GM18519 (cell line): ENCODE data around the gene TSPAN18.

Experiments
- ATAC-seq: cut with Tn5 transposase; IDR thresholded peaks from one replicate; pipeline ENCODE4 v1.9.1; 2021; ENCODE audit warnings: mild to moderate bottlenecking, moderate library complexity; ENCODE audit not compliant: unreplicated experiment, low FRiP score

The TSPAN18 gene

DNA sequence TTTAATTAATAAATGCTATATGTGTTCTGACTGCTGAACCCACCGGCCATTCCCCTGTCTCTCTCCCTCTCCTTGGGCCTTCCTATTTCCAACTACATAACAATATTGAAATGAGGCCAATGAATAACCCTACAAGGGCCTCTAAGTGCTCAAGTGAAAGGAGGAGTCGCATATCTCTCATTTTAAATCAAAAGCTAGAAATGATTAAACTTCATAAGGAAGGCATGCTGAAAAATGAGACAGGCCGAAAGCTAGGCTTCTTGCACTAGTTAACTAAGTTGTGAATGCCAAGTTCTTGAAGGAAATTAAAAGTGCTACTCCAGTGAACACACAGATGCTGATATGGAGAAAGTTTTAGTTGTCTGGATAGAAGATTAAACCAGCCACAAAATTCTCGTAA lies 109.2 kb downstream of the TSPAN18 start:
- no peak for ATAC-seq

DNA sequence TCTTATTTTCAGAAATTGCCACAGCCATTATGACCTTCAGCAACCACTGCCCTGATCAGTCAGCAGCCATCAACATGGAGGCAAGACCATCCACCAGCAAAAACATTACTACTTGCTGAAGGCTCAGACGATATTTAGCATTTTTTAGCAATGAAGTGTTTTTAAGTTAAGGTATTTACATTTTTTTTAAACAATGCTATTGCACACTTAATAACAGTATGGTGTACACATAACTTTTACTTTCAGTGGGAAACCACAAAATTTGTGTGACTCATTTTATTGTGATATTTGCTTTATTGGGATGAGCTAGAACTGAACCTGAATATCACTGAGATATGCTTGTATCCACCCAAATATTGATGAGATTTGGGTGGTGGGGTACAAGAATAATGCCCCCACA lies 110.9 kb downstream of the TSPAN18 start:
- no peak for ATAC-seq

DNA sequence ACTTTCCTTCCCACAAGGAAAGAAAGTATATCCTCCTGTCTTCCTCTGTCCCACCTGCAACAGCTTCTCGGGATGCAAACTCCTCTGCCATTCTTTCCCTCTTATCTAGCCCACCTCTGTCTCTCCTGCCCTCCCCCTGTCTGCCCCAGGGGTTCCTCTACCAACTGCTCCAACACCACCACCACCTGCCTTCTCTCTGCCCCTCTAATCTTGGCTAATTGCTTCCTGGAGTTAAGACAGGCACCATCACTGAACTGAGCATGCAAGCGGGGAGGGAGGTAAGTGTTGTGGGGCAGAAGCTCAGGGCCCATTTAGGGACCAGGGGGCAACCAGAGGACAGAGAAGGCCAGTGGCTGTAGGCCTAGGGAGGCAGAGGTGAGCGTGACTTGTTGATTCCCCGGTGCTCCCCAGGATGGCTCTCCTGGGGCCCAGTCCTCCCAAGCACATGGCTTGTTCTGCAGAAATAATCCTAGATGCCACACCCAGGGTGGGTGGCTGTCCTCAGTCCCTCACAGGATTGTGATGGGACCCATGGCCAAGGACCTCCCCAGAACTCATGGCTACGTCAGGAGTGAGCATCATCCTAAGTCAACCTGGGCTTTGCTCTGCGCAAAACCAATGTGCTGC lies 112.8 kb downstream of the TSPAN18 start:
- ATAC-seq, result no peak

DNA sequence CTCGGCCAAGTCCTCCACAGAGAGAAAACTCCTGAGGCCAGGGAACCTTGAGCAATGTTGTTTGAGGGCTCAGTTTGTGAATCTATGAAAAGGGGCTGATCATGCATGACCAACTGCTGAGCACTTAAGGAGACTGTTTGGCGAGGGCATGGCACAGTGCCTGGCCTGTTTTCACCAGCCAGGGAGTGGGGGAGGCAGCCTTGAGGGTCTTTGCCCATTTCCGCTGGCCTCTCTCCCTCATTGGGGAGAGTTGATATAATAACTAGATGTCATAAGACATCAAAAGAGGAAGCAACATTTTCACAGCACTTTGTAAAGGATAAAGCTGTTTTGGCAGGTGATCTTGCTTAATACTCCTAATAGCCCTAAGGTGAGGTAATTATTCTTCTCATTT lies 113.3 kb downstream of the TSPAN18 start:
- no peak for ATAC-seq

DNA sequence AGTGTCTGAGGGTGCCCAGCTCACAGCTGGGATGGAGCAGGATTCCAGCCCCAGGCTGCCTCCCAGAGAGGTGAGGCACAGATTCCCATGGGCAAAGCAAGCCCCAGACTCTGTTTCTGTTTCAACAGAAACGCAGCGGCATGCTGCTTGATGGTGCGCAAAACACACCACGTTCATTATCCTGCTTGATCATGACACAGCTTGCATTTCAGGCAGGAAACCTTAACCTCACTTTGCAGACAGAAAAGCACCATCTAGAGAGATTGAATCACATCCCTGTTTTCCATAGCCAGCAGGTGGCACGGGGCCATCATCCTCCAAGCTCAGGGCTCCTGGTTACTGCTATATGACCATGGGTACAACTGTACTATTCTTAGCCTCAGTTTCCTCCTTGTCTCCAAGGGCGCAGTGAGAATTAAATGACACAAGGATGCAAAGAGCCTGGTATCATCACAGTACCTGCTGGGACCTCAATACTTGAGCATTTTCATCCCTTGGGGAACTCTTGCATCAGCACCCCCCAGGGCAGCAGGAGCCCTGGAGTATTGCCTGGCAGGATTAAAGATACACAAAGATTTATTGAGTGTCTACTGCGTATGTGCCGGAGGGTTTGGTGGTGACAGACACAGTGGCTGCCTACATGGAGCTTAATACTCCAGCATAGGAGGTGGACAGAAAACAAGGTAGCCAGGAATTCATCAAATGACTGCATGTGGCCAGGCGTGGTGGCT lies 113.9 kb downstream of the TSPAN18 start:
- ATAC-seq, result no peak

DNA sequence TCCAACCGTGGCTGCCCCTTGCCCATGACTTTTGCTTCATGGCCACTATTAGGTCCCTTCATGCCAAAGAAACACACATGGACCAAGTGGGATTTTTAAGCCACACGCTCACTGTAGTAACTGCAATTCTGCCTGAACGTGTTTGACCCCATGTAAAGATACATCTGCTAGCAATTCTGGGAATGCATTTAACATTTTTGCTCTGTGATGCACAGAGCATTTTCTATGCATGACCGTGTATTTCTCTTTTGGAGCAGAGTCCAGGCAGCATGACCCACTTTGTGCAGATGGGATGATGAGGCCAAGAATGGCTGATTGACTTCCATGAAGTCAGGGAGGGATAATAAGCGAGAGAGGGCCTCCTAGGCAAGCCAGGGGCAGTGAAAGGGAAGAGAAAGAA lies 115.5 kb downstream of the TSPAN18 start:
- ATAC-seq, result no peak

DNA sequence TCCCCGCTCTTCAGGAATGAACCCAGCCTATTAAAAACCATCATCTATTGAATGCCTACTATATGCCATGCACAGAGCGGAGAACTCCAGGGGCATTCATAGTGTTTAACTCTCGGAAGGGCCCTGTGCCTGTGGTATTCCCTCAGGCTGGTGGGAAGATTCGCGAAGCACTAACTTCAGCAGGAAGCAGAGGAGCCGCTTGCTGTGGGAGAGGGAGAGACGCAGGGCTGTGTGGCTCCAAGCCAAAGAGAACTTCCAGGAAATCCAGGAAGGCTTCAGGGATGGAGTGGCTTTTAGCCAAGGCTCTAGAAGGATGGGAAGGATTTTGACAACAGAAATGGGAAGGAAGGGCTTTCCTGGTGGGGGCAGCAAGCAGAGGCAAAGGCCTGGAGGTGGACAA lies 120.1 kb downstream of the TSPAN18 start:
- ATAC-seq, result no peak

DNA sequence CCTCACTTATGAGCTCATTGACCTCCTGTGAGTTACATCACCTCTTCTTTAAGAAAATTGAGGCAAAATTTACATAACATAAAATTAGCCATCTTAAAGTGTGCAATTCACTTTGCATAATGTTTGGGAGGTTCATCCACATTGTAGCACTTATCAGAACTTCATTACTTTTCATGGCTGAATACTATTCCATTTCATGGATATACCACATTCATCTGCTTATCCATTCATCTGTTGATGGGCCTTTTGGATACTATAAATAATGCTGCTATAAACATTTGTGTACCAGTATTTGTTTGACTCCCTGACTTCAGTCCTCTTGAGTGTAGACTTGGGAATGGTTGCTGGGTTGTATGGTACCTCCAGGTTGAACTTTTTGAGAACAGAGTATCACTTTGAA lies 120.6 kb downstream of the TSPAN18 start:
- ATAC-seq, result no peak

DNA sequence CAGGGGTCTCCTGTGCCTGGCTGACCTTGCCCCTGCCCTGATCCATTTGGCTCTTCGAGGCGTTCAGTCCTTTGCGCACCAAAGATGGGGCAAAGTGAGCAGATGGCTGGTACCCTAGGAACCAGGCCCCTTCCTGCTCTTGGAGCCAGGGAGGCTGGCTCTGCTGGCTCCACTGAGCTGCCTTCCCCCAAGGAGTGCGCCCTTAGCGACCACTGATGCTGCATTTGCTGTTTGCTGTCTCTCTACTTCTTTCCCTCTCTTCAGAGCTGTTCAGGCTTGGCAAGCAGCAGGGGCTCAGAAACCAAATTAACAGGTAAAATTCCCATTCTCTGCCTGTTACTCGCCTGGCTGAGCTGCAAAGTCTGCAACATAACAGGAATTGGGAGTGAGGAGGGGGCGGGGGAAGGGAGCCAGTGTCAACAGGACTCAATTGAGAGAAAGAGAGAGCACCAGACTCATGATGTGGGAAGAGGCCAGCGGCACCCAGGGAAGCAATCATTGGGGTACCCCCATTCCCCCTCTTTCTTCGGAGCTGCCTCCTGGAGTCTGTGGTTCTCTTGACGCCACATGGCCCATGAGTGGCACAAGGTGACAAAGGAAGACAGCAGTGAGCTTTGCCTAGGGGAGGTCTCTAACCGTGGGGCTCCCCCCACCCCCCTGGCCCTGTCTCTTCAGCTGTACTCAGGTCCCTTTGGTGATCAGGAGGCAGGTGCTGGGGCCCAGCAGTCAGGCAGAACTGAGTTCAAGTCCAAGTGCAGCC lies 121.6 kb downstream of the TSPAN18 start:
- no peak for ATAC-seq

DNA sequence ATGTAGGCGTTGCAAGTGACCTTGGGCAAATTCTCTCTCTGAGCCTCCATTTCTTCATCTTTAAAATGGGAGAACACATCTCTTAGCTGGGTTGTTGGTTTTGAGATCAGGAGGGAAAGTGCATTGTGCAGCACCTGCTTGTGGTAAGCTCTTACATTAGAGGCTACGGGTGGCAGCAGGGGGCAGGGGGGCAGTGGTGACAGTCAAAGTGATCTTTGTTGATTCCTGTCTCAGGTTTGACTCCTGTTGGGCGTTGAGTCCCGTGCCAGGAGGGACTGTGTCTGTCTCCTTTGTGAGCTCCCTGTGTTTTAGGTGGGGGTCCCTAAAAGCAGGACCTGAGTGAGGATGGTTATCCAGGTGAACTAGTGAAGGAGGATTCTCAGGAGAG lies 122.2 kb downstream of the TSPAN18 start:
- no peak for ATAC-seq

DNA sequence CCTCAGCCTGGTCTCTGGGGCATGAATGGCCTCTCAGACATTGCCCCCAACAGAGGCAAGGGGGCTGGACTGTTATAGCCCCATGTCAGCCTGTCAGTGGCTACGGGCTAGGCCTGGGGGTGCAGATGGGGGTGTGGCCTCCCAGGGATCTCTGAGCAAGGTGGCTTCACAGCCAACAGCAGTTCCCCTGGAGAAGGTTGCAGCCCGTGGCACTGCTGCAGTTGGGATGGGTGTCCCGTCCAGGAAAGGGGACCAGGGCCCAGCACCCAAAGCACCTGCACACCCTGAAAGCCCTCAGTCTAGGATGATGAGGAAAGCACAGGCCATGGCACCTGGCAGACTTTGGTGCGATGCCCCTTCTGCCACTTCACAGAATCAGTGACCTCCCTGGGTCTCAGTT lies 122.7 kb downstream of the TSPAN18 start:
- ATAC-seq, result no peak

DNA sequence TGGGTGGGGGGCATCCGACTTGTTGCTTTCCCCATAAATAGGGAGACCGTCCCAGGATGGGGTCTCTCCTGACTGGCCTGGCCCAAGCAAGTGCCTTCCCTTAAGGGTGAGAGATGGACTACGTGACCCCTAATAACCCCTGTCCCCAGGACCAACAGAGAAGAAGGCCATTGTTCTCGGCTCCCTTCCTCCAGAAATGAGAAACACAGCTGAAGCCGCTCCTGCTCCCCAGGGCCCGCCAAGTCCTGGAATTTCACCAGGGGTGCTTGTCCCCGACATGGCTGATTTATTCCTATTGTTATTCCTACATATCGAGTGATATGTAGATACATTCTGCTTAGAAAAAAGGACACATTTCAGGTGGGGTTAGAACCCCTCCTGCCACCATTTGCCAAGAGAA lies 123.2 kb downstream of the TSPAN18 start:
- no peak for ATAC-seq

DNA sequence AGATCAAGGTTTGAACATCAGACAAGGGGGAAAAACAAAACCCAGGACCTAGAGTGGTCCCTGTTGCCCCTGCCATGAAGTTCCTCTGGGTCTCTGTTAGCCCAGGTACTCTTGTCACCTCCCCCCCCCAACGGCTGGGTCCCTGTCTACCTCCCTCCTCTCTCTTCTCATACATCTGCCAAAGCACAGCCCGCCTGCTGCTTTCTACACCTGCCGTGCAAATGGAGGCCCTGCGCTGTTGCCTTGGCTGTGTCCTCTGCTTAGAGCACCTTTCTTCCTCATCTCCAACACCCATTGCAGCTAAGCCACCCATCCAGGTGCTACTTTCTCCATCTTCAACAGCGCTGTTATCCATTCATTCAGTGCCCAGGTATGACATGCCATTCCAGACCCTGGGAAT lies 124.7 kb downstream of the TSPAN18 start:
- no peak for ATAC-seq

DNA sequence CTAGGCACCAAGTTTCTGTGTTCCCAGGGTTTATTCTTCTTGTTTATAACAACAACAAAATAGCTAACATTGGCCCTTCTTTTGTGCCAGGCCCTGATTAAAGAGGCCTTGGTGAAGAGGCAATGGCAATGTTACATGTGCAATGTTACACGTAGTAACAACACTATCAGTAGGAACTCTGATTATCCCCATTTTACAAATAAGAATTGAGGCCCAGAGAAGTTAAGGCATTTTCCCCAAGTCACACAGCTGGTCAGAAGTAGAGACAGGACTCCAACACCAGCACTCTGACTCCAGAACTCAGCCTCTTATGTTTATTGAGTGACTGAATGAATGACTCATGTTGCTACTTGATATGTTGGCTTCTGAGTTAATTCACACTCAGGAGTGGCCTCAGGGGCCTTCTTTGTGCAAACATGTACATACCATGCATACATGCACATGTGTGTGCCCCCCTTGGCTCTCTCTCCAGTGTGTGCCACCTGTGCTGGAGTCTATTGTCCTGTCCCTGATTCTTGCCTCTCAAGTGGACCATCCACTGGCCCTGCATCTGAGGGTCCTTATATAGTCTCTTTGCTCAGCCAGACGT lies 125.5 kb downstream of the TSPAN18 start:
- ATAC-seq, result no peak

DNA sequence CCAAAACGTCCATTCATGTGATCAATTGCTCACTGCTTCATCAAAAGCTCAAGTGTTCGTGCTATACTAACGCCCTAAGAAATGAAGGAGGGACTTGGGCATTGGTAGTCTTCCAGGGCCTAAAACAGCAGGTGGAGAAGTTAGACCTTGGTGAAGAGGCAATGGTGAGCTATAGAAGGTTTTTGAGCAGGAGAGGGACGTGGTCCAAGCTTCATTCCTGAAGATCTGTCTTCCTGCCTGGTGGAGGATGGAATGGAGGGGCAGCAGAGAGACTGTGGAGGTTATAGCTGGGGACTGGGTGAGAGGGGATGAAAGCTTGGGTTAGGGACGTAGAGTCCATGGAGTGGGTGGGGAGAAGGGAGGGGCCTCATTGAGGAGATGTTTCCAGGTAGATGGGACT lies 126.2 kb downstream of the TSPAN18 start:
- no peak for ATAC-seq

DNA sequence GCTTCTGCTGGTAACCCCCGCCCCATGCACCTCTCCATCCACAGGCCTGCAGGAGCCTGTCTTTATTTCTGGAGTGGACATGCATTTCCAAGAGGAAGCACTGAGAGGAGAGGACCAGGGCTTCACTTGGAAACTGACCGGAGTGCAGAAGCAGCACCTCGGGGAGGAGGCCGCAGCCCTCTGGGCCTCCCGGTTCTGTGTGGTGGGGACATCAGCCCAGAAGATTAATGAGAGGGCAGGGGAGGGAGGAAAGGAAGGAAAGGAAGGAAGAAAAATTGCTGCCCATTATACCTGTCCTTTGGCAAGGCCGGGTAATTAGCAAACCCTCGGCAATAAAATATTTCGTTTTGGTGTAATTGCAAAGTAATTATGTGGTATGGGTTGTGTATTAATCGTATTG lies 126.9 kb downstream of the TSPAN18 start:
- no peak for ATAC-seq

DNA sequence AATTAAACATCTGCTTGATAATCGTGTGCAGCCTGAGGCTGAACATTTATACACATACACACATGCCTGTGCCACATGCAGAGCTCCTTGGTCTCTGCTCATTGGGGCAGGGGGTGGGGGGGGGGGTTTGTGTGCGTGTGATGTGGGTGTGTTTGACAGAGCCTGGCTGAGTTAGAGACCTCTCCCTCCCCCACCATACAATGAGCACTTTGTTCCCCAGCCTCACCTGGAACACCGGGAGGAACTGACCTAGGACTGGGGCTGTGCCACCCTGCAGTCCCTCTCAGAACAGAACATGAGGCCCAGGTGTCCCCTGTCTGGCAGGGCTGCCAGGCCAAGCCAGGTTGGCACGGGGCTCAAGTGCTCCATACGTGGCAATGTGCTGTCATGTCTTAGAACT lies 127.3 kb downstream of the TSPAN18 start:
- no peak for ATAC-seq

DNA sequence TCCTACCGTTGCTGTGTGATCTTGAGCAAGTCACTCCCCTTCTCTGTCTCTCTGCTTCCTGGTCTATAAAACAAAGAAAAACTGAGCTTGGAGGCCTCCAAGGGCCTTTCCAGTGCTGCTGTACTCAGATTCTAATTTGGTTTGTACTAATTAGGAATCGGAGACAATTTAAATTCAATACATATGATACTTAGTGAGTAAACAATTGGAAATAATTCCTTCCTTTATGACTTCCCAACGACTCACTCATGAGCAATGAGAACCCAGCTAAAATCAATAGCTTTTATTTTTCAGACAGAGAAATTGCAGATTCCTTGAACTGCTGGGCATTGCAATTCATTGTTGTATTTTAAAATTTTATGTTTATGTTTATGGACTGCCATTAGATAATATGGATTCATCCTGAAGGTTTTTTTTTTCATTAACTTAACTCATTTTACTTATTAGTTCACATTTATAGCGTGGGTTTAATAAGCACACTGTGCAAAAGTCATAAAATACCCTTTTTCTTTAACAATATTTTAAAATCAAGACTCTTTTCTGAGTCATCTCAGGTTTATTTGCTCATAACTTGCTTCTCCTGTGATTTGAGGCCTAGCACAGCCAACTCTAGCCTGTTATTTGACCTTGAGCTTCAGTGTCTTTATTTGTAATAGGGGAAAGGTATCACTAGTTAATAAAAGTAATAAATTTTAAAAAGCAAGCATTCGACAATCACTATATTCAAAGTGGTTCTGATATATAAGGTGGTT lies 128.2 kb downstream of the TSPAN18 start:
- ATAC-seq, result no peak

DNA sequence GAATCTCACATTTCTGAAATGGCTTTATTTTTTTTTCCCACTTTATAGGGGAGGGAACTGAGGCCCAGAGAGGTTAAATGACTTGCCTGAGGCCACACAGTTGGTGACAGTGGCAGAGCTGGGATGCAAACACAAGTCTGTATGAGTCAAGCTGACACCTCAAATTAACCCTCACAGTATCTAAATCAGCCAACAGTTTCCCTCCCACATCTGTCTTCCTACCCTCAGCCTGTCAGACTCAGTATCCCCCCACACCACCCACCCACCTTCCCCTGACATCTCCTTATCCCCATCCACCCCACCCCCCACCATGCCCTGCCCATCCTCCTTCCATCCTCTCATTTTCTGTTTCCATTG lies 128.7 kb downstream of the TSPAN18 start:
- no peak for ATAC-seq

DNA sequence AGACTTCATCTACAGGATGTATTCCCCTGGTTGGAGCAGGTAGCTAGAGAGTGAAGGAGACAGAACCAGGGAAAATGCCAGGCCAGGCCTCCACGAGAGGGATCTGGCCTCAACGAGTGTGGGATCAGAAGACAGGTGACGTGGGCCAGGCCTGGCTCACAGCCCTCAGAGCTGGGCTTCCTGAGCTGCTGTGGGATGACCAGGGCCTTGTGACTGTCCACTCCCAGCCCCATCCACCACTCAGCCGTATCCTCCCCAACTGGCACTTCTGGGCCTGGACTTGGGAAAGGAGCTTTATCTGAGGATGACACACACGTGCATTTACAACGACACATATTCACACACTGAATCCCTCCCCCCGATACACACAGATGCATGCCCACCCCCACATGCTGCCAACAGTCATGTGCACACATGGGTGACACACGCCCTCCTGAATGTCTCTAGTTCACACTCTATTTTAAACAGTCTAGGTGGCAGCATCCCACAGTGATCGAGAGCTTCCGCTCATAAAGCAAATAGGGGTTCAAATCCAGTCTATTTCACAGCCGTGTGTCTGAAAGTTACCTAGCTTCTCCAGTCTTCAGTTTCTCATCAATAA lies 130.8 kb downstream of the TSPAN18 start:
- ATAC-seq, result no peak
